Stimulated activated memory B cell treated with anti-CD40 and anti-IgM and Interleukin-4, amounts not matched to agents 10 μg/mL and 1 μg/mL and 100 μg/mL, for 72 hours (primary cell): ENCODE measurements around the gene CLCN1.
A peak's percentile ranks its signal among the peaks of the same experiment; 100 is the strongest.

Source experiments
- ATAC-seq: fragments of 150-1000 bp; cut with Tn5 transposase; 2 replicates; pipeline ENCODE4 v1.10.0; 2021
- H3K27ac Mint-ChIP-seq: one replicate; pipeline ENCODE4 v1.8.0; 2022; ENCODE audit warnings: mild to moderate bottlenecking, mixed read lengths
- H3K27me3 Mint-ChIP-seq: one replicate; pipeline ENCODE4 v1.8.0; 2022; ENCODE audit warnings: mixed read lengths
- H3K36me3 Mint-ChIP-seq: one replicate; pipeline ENCODE4 v1.8.0; 2022; ENCODE audit warnings: mixed read lengths
- H3K4me1 Mint-ChIP-seq: one replicate; pipeline ENCODE4 v1.8.0; 2022; ENCODE audit warnings: mixed read lengths
- H3K4me3 Mint-ChIP-seq: one replicate; pipeline ENCODE4 v1.8.0; 2022; ENCODE audit warnings: mild to moderate bottlenecking, moderate library complexity, mixed read lengths
- H3K9me3 Mint-ChIP-seq: one replicate; pipeline ENCODE4 v1.8.0; 2022; ENCODE audit warnings: mixed read lengths

The CLCN1 gene

DNA sequence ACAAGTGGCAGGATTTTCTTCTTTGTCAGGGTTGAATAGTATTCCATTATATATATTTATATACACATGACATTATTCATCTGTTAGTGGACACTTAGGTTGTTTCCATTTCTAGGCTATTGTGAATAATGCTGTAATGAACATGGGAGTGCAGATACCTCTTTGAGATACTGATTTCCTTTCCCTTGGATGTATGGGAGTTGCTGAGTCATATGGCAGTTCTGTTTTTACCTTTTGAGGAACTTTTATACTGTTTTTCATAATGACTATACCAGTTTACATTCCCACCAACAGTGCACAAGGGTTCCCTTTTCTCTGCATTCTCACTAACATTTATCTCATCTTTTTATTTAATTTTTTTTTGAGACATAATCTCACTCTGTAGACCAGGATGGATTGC is 1.8 kb upstream of the CLCN1 start:
- no peak overlapping the region for H3K4me3 Mint-ChIP-seq
- no peaks in the 10 kb centered on the region for H3K27me3 Mint-ChIP-seq
- H3K4me1 Mint-ChIP-seq = peaks cover 11% of the 10 kb centered on the region
- H3K27ac Mint-ChIP-seq = no peak overlapping the region
- ATAC-seq = no peak
- H3K9me3 Mint-ChIP-seq = no peaks in the 10 kb centered on the region
- peaks cover 13% of the 10 kb centered on the region for H3K36me3 Mint-ChIP-seq

DNA sequence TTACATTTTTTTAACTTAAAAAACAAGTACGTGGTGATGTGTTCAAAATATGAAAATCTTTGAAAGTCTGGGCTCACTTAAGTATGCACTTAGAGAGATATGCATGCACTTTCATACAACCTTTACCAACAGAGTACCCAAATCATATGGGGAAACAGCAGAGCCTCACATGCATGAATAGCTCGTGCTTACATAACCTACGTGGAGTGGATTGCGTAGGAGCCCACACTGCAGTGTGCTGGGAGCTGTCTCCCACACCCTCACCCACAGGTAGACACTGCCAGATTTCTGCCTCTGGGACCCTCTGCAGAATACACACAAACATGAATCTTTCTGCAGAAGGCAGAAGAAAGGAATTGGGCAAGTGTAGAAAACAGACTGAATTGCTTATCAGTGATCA is 581 bp downstream of the CLCN1 start:
- Mint-ChIP-seq H3K4me3 (no peak overlapping the region), H3K4me1 (no peaks in the 10 kb centered on the region), H3K27me3 (no peaks in the 10 kb centered on the region), H3K36me3 (no peaks in the 10 kb centered on the region), H3K27ac (peak overlapping the region; percentile 20), H3K9me3 (no peaks in the 10 kb centered on the region)
- no peak for ATAC-seq

DNA sequence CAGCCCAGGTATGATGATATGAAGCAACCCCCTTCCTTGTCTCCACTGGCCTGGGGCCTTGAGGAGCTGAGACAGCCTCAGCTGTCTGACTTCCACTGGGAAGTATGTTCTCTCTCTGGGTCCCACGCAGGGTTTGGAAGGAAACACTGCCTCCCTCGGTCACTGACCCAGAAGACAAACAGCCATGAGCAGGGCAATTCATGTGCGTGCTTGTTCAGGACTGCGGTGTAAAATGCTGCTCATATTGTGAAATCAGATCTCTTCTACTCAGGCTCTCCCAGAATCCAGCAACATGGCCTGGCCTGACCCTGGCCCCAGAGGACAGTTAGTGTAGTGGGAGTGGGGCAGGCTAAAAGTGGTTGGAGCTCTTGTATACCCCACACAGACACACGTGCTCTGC is 2.8 kb downstream of the CLCN1 start:
- Mint-ChIP-seq H3K27ac (no peak overlapping the region), H3K36me3 (no peaks in the 10 kb centered on the region), H3K4me1 (peaks cover 5% of the 10 kb centered on the region), H3K4me3 (no peak overlapping the region), H3K9me3 (no peaks in the 10 kb centered on the region), H3K27me3 (no peaks in the 10 kb centered on the region)
- ATAC-seq = no peak

DNA sequence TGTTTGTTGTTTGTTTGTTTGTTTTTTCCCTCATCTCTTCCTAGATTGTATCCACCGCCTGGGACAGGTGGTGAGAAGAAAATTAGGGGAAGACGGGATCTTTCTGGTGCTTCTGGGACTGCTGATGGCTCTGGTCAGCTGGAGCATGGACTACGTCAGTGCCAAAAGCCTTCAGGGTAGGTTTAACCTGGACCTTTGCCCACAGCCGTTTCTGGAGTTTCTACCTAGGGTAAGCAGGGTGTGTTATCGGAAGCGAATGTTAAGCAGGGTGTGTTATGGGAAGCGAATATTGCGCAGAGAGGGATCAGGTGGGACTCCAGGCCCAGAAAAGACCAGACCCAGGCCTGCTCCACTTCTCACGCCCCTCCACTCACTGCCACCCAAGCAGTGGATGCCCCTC is 4.7 kb downstream of the CLCN1 start:
- peaks cover 22% of the 10 kb centered on the region for H3K4me1 Mint-ChIP-seq
- H3K27ac Mint-ChIP-seq = peak overlapping the region; percentile 34
- H3K27me3 Mint-ChIP-seq = no peaks in the 10 kb centered on the region
- H3K36me3 Mint-ChIP-seq = no peaks in the 10 kb centered on the region
- ATAC-seq = no peak
- no peak overlapping the region for H3K4me3 Mint-ChIP-seq
- no peaks in the 10 kb centered on the region for H3K9me3 Mint-ChIP-seq

DNA sequence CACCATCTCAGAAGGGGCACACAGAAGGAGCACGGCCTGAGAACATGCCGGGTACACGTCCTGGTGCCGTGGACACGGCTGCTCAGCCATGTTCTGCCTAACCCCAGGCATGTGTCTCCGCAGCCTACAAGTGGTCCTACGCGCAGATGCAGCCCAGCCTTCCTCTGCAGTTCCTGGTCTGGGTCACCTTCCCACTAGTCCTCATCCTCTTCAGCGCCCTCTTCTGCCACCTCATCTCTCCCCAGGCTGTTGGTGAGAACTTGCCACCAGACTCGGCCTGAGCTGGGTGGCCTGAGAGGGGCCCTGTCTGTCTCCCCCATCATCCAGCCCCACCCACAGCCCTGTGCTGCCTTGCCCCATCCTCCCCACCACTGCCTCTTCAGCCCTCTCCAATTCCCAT is 5.3 kb downstream of the CLCN1 start:
- Mint-ChIP-seq H3K36me3 (no peaks in the 10 kb centered on the region), H3K27ac (peak overlapping the region; percentile 17), H3K4me3 (no peak overlapping the region), H3K9me3 (peaks cover under 1% of the 10 kb centered on the region), H3K27me3 (no peaks in the 10 kb centered on the region), H3K4me1 (peaks cover 27% of the 10 kb centered on the region)
- no peak for ATAC-seq

DNA sequence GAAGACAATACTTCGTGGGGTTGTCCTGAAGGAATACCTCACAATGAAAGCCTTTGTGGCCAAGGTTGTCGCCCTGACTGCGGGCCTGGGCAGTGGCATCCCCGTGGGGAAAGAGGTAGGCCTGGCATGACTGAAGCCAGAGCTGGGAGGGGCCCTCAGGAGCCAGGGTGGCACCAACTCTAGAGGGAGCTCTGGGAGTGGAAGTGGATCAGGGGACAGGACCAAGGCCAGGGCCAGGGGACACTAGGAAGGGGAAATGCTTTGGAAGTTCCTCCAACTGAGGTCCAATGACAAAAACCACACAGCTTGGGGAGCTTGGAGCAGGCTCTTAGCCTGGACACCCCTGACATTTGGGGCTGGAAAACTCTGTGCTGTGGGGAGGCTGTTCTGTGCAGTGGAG is 5.8 kb downstream of the CLCN1 start:
- H3K9me3 Mint-ChIP-seq = peaks cover 4% of the 10 kb centered on the region
- peak overlapping the region; percentile 17 for H3K27ac Mint-ChIP-seq
- no peak for ATAC-seq
- no peaks in the 10 kb centered on the region for H3K27me3 Mint-ChIP-seq
- no peaks in the 10 kb centered on the region for H3K36me3 Mint-ChIP-seq
- H3K4me3 Mint-ChIP-seq = no peak overlapping the region
- H3K4me1 Mint-ChIP-seq = peaks cover 32% of the 10 kb centered on the region

DNA sequence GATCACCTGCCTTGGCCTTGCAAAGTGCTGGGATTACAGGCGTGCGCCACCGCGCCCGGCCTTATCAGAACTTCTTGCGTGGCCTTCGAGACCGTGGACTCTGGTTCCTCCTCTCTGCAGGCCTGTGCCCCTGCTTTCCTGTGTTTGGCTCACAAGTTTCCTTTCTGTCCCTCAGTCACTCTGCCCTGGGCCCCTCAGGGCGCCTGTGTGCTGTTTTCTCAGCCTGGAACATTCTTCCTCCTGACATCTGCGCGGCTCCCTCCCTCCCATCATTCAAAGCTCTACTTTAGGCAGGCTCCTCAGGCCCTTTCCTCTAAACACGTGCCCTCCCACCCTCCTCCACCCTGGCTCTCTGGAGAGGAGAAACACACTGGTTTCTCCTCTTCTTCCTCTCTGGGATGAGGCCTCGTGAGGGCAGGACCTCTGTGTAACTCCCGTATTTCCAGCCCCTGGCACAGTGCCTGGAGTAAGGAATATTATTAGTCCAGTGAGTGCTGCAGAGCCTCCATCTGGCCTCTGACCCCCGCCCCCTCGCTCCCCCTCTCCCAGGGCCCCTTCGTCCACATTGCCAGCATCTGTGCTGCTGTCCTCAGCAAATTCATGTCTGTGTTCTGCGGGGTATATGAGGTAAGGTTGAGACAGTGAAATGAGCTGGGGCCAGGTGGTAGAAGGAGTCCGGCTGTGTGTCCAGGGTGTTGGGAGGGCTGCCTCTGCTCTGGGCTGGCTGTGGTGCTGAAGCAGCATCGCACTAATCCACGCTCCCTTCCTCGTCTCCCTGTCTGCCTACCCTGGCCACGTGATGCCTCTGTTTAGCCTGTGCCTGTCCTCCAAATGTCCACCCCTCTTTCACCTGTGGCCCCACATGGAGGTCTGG is 7.1 kb downstream of the CLCN1 start:
- peak overlapping the region; percentile 17 for H3K27ac Mint-ChIP-seq
- H3K36me3 Mint-ChIP-seq = no peaks in the 10 kb centered on the region
- H3K4me3 Mint-ChIP-seq = no peak overlapping the region
- peaks cover 43% of the 10 kb centered on the region for H3K4me1 Mint-ChIP-seq
- no peak for ATAC-seq
- peaks cover 4% of the 10 kb centered on the region for H3K9me3 Mint-ChIP-seq
- H3K27me3 Mint-ChIP-seq = no peaks in the 10 kb centered on the region

DNA sequence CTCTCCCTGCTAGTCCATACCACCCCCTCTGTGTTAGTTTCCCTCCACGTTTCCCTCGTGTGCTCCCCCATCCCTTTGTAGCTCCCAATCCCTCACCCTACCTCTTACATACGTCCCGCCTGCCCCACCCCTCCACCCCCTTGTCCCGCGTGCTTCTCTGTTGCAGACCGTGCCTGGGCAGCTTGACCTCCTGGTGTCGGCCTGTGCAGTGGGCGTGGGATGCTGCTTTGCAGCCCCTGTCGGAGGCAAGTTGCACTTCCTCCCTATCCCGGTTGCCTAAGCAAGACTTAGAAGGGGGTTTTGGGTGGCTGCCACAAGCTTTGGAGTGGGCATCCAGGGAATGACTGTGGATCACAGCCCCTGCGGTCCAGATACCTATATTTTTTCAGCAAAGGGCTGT is 7.7 kb downstream of the CLCN1 start:
- Mint-ChIP-seq H3K36me3 (no peaks in the 10 kb centered on the region), H3K27ac (peak overlapping the region; percentile 57), H3K27me3 (no peaks in the 10 kb centered on the region), H3K4me1 (peaks cover 50% of the 10 kb centered on the region), H3K9me3 (peaks cover 4% of the 10 kb centered on the region), H3K4me3 (no peak overlapping the region)
- no peak for ATAC-seq

DNA sequence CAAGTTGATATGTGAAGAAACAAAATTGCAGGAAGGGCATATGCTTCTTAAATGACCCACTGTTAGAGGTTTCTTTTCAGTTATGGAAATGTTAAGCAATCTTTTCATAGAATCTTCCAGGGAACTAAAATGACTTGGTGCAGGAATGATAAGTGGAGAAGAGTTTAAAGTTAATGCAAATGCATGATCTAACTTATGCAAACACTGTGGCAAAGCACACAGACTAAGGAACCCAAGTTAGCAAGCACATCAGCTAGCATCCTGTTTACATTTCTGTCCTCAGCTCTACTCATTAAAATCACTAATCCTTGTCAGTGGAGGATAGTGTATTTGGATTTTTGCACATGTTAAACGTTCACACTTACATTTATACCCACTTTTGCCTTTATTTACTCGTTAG is 9.3 kb downstream of the CLCN1 start:
- ATAC-seq = peak; percentile 69
- Mint-ChIP-seq H3K36me3 (no peaks in the 10 kb centered on the region), H3K4me3 (peak overlapping the region; percentile 47), H3K27me3 (no peaks in the 10 kb centered on the region), H3K4me1 (peaks cover 52% of the 10 kb centered on the region), H3K9me3 (peaks cover 4% of the 10 kb centered on the region), H3K27ac (peak overlapping the region; percentile 57)

DNA sequence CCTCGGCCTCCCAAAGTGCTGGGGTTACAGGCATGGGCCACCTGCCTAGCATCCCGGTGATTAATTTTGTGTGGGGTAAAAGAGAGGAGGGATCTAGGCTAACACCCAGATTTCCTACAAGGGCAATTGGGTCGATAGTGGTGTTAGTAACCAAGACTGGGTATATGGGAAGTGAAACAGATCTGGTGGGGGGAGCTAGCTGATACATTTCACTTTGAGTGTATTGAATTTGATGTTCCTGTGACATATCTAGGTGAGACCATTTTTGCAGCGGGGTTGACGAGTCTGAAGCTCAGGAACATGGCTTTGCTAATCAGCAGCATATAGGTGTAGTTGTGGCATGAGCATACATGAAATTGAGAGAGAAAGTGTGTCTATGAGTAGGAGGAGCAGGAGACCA is 12.0 kb downstream of the CLCN1 start:
- ATAC-seq = peak; percentile 91
- Mint-ChIP-seq H3K36me3 (no peaks in the 10 kb centered on the region), H3K27me3 (no peaks in the 10 kb centered on the region), H3K4me1 (peaks cover 52% of the 10 kb centered on the region), H3K4me3 (peak overlapping the region; percentile 63), H3K27ac (peak overlapping the region; percentile 85), H3K9me3 (peaks cover 4% of the 10 kb centered on the region)

DNA sequence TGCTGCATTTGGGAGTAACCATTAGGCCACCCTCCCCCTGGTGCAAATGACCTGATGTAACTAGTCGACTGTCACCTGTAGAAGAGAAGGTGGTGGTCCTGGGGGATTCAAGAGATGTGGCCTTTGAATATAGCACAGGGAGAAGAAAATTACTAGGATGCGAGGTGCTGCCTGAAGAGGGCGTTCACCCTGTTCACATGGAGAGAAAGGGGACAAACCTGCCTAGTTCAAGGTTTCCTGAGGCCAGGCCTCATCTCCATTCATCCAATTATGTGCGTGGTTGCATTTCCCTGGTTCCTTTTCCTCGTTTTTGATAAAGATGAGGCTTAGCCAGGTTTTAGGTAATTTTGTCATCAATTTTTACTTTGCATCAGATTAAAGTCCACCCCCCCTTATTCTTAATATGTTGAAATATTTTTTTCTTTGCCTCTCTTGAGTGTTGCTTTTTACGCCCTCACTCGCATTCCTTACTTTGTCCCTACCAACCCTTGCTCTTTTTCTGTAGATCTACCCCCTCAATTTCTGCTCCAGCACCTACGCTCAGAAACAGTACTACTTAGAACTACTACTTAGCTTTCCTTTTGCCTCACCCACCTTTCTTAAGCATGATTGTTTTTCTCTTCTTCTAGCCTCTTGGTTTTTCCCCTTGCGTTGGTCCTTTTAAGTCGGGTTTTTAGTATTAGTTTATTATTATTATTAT is 13.7 kb downstream of the CLCN1 start:
- Mint-ChIP-seq H3K27me3 (no peaks in the 10 kb centered on the region), H3K4me3 (no peak overlapping the region), H3K9me3 (peaks cover 4% of the 10 kb centered on the region), H3K4me1 (peaks cover 40% of the 10 kb centered on the region), H3K36me3 (no peaks in the 10 kb centered on the region), H3K27ac (no peak overlapping the region)
- no peak for ATAC-seq

DNA sequence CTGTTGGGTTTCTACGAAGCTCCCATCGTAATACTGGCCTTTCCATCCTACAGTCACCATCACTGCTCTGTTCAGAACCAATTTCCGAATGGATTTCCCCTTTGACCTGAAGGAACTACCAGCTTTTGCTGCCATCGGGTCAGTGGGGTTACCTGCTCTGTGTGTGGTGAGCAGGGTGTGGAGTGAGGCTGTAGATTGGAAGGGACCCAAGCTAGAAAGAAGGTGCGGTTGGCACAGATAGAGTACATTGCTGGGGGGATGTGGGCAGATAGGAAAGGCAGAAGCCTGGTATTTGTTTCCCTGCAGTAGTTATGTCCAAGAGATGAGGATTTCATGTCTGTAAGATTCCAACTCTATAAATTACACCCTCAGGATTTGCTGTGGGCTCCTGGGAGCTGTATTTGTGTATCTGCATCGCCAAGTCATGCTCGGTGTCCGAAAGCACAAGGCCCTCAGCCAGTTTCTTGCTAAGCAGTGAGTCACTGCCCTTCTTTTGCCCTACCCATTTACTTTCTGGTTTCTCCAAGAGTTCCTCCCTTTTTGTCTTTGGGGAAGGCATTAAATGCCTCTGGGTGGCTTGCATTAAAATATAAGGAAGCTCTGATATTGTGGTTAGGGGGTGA is 15.4 kb downstream of the CLCN1 start:
- peaks cover 8% of the 10 kb centered on the region for H3K27me3 Mint-ChIP-seq
- no peak overlapping the region for H3K27ac Mint-ChIP-seq
- no peak overlapping the region for H3K4me3 Mint-ChIP-seq
- no peak for ATAC-seq
- no peaks in the 10 kb centered on the region for H3K36me3 Mint-ChIP-seq
- peaks cover 3% of the 10 kb centered on the region for H3K9me3 Mint-ChIP-seq
- H3K4me1 Mint-ChIP-seq = peaks cover 27% of the 10 kb centered on the region

DNA sequence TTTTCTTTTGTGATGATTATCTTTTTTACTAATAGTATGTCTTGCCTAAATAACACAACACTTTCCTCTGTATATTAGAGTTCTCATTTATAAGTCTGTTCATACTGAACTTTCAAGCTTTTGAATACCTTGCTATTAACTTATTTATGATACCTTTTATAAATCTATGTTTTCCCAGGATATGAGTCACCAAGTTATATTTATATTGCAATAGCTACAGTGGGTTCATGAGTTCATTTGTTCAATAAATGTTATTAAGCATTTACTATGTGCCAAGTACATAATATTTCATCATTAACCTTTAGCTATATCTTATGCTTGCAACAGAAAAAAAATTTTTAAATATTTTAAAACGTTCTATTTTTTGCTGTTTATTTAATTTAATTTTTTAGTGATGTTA is 18.3 kb downstream of the CLCN1 start:
- Mint-ChIP-seq H3K4me3 (no peak overlapping the region), H3K4me1 (peaks cover 7% of the 10 kb centered on the region), H3K36me3 (no peaks in the 10 kb centered on the region), H3K27ac (no peak overlapping the region), H3K9me3 (no peaks in the 10 kb centered on the region), H3K27me3 (peaks cover 8% of the 10 kb centered on the region)
- no peak for ATAC-seq

DNA sequence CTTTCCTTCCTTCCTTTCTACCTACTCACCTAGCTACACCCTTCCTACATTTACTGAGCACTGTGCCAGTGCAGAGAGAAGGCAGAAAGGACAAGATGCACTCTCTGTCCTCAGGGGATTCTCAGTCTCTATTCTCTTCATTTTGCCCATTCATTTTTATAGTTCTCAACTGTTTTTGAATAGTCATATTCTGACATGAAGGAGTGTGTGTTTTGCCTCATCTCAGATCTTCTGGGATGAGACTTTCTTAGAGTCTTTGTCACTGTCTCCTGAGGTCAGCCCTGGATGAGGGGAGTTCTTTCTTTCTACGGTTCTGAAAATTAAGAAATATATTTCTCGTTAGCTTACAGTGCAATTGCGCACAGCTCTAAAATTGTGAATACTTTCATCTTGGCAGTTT is 21.3 kb downstream of the CLCN1 start:
- no peak for ATAC-seq

DNA sequence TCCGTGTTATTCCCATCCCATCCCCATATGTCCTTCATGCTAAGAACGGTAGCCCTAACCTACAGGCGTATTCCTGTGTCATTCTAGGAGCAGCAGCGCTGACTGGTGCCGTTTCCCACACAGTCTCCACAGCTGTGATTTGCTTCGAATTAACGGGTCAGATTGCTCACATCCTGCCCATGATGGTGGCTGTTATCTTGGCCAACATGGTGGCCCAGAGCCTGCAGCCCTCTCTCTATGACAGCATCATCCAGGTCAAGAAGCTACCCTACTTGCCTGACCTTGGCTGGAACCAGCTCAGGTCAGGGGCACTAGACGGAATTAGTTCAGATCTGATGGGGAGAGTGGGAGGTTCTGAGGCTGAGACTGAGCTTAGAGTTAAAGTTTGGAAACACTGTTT is 25.9 kb downstream of the CLCN1 start:
- Mint-ChIP-seq H3K27ac (no peak overlapping the region), H3K9me3 (no peaks in the 10 kb centered on the region), H3K4me3 (no peak overlapping the region), H3K36me3 (no peaks in the 10 kb centered on the region), H3K4me1 (peaks cover 9% of the 10 kb centered on the region), H3K27me3 (peaks cover 30% of the 10 kb centered on the region)
- no peak for ATAC-seq

More for the DNA sequence above, 21.3 kb downstream of the CLCN1 start:
- H3K4me1 Mint-ChIP-seq = peaks cover 7% of the 10 kb centered on the region
- no peaks in the 10 kb centered on the region for H3K36me3 Mint-ChIP-seq
- H3K27ac Mint-ChIP-seq = no peak overlapping the region
- H3K27me3 Mint-ChIP-seq = peaks cover 8% of the 10 kb centered on the region
- H3K9me3 Mint-ChIP-seq = no peaks in the 10 kb centered on the region
- no peak overlapping the region for H3K4me3 Mint-ChIP-seq
